GM18873 (cell line): ENCODE measurements around the gene NANOS3.
"Not testable (repeated sequence)": the region's sequence is repeated elsewhere in the genome, so short reads cannot be mapped to it uniquely, and the experiment has no call there.

Experiments used
- ATAC-seq: cut with Tn5 transposase; IDR thresholded peaks from one replicate; pipeline ENCODE4 v1.9.1; 2021; ENCODE audit warnings: mild to moderate bottlenecking, moderate library complexity, moderate number of reproducible peaks; ENCODE audit not compliant: unreplicated experiment, low FRiP score

NANOS3 gene

GRCh38 chr19:13914777-13915176, 37.8 kb downstream of the NANOS3 start:
- ATAC-seq = no peak

- no peak for ATAC-seq
These were observed 41.0 kb downstream of the NANOS3 start for GRCh38 chr19:13917888-13918406.

GRCh38 chr19:13918726-13919411, 41.9 kb downstream of the NANOS3 start:
- no peak for ATAC-seq

GRCh38 chr19:13920524-13920923, 43.6 kb downstream of the NANOS3 start:
- no peak for ATAC-seq

- no peak for ATAC-seq
These were observed 44.2 kb downstream of the NANOS3 start for GRCh38 chr19:13920940-13921747.

- ATAC-seq = not testable (repeated sequence)
These were observed 45.2 kb downstream of the NANOS3 start for GRCh38 chr19:13922118-13922517.

GRCh38 chr19:13923194-13923987, 46.5 kb downstream of the NANOS3 start:
- ATAC-seq = no peak

GRCh38 chr19:13926010-13926409, 49.1 kb downstream of the NANOS3 start:
- no peak for ATAC-seq

GRCh38 chr19:13926715-13927114, 49.8 kb downstream of the NANOS3 start:
- ATAC-seq = no peak

- ATAC-seq = no peak
These were observed 52.4 kb downstream of the NANOS3 start for GRCh38 chr19:13929340-13929739.

GRCh38 chr19:13929956-13930355, 53.0 kb downstream of the NANOS3 start:
- ATAC-seq = no peak
